Activated CD4-positive, alpha-beta T cell treated with anti-CD3 and anti-CD28 coated beads, Interleukin-2, amount 50 U/mL, for 48 hours (primary cell): ENCODE data around the gene IPO7.

ENCODE experiments used
- DNase-seq, 2 experiments: peaks; one replicate each; pipeline ENCODE4 v3.0.0-alpha.2; 2020

IPO7 gene

DNA sequence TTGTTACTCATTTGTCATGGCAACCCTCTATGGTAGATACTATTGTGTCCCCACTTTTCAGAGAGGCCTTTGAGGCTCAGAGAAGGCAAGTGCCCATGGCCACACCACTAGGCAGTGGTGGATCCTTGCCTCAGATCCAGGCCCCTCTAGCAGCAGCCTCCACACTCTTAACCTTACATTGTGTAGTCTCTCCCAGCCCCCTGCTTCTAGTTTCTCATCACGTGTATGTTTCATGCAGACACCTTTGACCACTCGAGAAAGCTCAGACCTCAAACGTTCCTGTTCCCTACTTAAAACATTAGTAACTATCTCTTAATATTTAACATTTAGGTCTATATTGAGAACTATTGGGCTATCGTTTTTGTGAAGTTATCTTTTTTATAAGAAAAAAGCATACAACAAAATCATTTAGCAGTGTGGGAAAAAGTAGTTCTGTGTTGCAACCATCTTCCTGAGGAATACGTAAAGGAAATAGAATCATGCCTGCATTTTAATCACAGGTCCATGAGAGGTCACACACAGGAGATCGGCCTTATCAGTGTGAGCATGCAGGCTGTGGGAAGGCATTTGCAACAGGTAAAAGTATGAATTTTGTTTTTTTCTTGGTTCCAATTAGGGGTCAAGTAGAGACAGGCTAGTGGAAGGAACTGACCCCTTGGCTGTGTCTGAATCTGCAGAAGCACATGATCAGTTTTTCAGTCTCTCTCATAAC, 111.5 kb downstream of the IPO7 start:
- no peak for DNase-seq
